ENCODE results near the gene MACROD2. TPM values are rescaled to one million over a fixed set of nuclear protein-coding genes. Genes with fewer than 3 reads are reported as not detected.

The MACROD2 gene
- total and polyA plus RNA-seq, 2 of the 4 experiments (the other 2 are of a cell fraction): not detected

- Histone ChIP-seq H2AFZ (replicated peaks; ENCODE audit: low read length, poor library complexity) (no peak overlapping the region), H3K4me2 (ENCODE audit: low read depth, low read length) (no peak overlapping the region), H3K9me3 (ENCODE audit: control insufficient read depth, insufficient read depth, low read length) (peaks cover 2% of the 10 kb centered on the region; the same call in 1 of the 2 replicates), H3K4me3 (ENCODE audit: insufficient read depth, low read depth, low read length) (no peak overlapping the region), H4K5ac (ENCODE audit: low read depth, low read length) (no peak overlapping the region), H4K20me1 (ENCODE audit: insufficient read depth, low read length) (no peaks in the 10 kb centered on the region), H2AK5ac (ENCODE audit: low read depth, low read length) (no peak overlapping the region), H3K79me1 (ENCODE audit: low read depth in 1 of 2, low read length in 2 of 2) (no peaks in the 10 kb centered on the region), H3K14ac (replicated peaks; ENCODE audit: low read depth, low read length) (no peak overlapping the region), H3K27ac (ENCODE audit: insufficient read depth, low read length) (no peak overlapping the region), H3K56ac (ENCODE audit: extremely low read depth, insufficient read depth, low read length) (no peak overlapping the region), H2BK20ac (ENCODE audit: low read depth, low read length) (peak overlapping the region; percentile 45), H3K36me3 (ENCODE audit: control insufficient read depth, insufficient read depth, low read length) (no peaks in the 10 kb centered on the region), H3K23ac (ENCODE audit: low read depth, low read length) (no peak overlapping the region), H3K18ac (ENCODE audit: low read depth, low read length) (no peak overlapping the region; the same call in 1 of the 2 replicates), H3K9ac (ENCODE audit: low read depth, low read length) (no peak overlapping the region), H2BK5ac (ENCODE audit: low read depth, low read length, poor library complexity, severe bottlenecking) (no peak overlapping the region), H3K4ac (ENCODE audit: low read depth, low read length) (no peak overlapping the region), H2BK15ac (ENCODE audit: low read depth, low read length) (0 out of 3 replicates have a peak overlapping the region, but pooled peaks have one; percentile 57), H3K27me3 (ENCODE audit: control insufficient read depth, insufficient read depth, low read length) (no peaks in the 10 kb centered on the region), H2AK9ac (replicated peaks; ENCODE audit: low read depth, low read length, poor library complexity) (no peak overlapping the region), H4K91ac (ENCODE audit: insufficient read depth, low read depth, low read length) (no peak overlapping the region), H3K4me1 (ENCODE audit: control insufficient read depth, insufficient read depth, low read length) (no peaks in the 10 kb centered on the region), H2BK120ac (ENCODE audit: low read depth, low read length) (no peak overlapping the region), H3K9me1 (ENCODE audit: insufficient read depth, low read length) (no peaks in the 10 kb centered on the region), H4K8ac (ENCODE audit: low read depth in 2 of 2, low read length in 2 of 2) (no peak overlapping the region)
- no peak for TF ChIP-seq ELK1 (IDR thresholded peaks at IDR 0.05; ENCODE audit: borderline replicate concordance, low read depth, low read length)
- no peak for TF ChIP-seq CTCF (conservative IDR thresholded peaks at IDR 0.05; ENCODE audit: low read depth, low read length)
- TF ChIP-seq BHLHE40 (IDR thresholded peaks at IDR 0.05; ENCODE audit: low read depth, low read length): no peak
- intact Hi-C loops (cut with micrococcal nuclease) (no loop called here), dilution Hi-C loops (cut with HindIII; ENCODE audit: low sequenced_read_pairs, unreplicated experiment) (no loop called here), in situ Hi-C loops (cut with MboI; ENCODE audit: low sequenced_read_pairs) (no loop called here)
- DNase-seq (no peak), ATAC-seq (ENCODE audit: low read depth) (no peak)
- no TSS peak for BruUV-seq (replicated peaks)
- WGBS, 2 experiments (ENCODE audit: extremely low coverage in 2 of 2, insufficient read length in 1 of 2): no CpG with 5 or more reads among the region's 2 CpGs
- ChIA-PET CTCF (interaction anchor here (0.8 kb wide), 1 partner anchor 48 kb away, joined by 3 read pairs; the partner anchor contains the start of gene FLRT3), POLR2A (ENCODE audit: unreplicated experiment) (no interaction called here)
These were observed 389.9 kb downstream of the MACROD2 start for GRCh38 chr20:14385176-14385740.

All from IMR-90 (cell line).